Astrocyte of the cerebellum (primary cell): ENCODE data around the gene OR1D5.
"Not testable (repeated sequence)": the region's sequence is repeated elsewhere in the genome, so short reads cannot be mapped to it uniquely, and the experiment has no call there.

Source experiments
- DNase-seq: peaks from one replicate; pipeline ENCODE4 v3.0.0-alpha.2; 2011; ENCODE audit warnings: low read depth
- H3K4me3 ChIP-seq: 2 replicates; pipeline ENCODE4 v1.5.1; 2011; ENCODE audit warnings: mild to moderate bottlenecking, low read depth, low read length, moderate library complexity
- CTCF ChIP-seq: IDR thresholded peaks from 2 replicates; pipeline ENCODE4 v1.5.1; 2012; ENCODE audit warnings: low read length, low read depth, moderate library complexity, mild to moderate bottlenecking; ENCODE audit errors: missing control alignments
- in situ Hi-C: cut with HindIII; loops from 2 replicates; pipeline ENCODE4 v1.10.0; 2017; ENCODE audit warnings: low sequenced_read_pairs

OR1D5 gene

DNA sequence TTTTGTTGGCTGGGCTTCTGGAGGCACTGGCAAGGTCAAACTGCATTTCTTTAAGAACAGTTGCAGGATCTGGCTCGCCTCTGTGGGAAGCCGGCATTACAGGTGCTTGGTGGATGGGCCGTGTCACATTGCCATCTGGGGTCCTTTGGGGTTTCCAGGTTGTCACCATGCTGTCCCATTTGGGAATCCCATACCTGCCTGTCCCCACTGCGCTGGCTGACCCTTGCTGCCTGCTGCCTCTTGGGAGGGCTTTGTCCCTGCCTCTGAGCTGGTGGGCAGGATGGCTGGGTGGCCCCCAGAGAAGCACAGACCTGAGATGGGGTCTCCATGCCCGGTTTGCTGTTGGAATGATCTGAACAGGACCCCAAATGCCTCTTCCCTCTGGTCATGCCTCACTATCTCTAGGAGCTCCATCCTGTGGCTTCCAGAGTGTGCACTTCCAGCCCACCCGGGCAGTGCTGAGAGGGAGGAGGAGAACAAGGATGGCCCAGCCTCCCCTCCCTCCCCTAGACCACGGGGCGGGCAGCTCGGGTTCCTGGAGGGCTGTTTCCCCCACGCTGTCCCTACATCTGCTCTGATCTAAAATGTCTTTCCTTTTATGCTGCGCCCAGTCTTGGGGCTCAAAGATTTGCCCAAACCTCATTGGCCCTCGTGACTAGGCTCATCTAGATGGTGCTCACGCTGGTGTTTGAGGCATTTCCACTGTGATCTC, 28.0 kb downstream of the OR1D5 start:
- no peak for DNase-seq
- in situ Hi-C loops = no loop called here
- no peak for TF ChIP-seq CTCF
- no peak overlapping the region for H3K4me3 ChIP-seq

DNA sequence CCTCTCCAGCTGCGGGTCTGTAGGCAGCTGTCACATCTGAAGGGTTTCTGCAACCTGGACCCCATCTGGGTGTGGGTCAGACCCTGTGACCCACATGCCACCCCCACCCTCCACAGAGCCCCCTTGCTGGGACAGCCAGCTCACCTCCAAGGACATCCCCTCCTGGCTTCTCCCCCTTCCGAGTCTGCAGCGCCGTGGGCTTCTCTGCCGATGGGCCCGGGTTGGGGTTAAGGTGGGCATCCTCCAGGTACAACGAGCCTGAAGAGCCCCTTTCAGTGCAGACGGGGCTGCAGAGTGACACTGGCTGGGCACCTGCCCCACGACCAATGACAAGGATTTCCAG, 28.9 kb downstream of the OR1D5 start:
- in situ Hi-C loops = no loop called here
- no peak for TF ChIP-seq CTCF
- H3K4me3 ChIP-seq = no peak overlapping the region
- DNase-seq = no peak

GRCh38 chr17:3033741-3034577, 29.4 kb downstream of the OR1D5 start:
- H3K4me3 ChIP-seq = no peak overlapping the region
- DNase-seq = no peak
- no peak for TF ChIP-seq CTCF
- in situ Hi-C loops = no loop called here

DNA sequence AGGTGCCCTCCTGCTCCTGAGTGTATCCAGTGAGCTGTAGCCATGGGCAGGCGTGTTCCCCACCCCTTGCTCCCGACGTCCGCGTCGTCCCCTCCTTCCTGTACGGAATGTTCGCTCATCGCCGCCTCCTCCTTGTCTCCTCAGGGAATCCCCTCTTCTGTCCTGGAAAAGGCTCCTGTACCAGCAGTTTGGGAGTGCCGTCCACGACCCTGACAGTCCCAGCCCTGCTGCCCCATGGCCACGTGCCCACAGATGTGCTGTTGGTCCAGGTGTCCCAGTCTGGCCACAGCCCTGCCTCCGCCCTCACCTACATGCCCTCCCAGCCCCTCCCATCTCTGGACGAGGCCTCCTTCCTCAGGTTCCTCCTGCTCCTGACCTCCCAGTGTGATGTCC, 30.2 kb downstream of the OR1D5 start:
- DNase-seq = no peak
- no peak for TF ChIP-seq CTCF
- in situ Hi-C loops = no loop called here
- H3K4me3 ChIP-seq = no peak overlapping the region

DNA sequence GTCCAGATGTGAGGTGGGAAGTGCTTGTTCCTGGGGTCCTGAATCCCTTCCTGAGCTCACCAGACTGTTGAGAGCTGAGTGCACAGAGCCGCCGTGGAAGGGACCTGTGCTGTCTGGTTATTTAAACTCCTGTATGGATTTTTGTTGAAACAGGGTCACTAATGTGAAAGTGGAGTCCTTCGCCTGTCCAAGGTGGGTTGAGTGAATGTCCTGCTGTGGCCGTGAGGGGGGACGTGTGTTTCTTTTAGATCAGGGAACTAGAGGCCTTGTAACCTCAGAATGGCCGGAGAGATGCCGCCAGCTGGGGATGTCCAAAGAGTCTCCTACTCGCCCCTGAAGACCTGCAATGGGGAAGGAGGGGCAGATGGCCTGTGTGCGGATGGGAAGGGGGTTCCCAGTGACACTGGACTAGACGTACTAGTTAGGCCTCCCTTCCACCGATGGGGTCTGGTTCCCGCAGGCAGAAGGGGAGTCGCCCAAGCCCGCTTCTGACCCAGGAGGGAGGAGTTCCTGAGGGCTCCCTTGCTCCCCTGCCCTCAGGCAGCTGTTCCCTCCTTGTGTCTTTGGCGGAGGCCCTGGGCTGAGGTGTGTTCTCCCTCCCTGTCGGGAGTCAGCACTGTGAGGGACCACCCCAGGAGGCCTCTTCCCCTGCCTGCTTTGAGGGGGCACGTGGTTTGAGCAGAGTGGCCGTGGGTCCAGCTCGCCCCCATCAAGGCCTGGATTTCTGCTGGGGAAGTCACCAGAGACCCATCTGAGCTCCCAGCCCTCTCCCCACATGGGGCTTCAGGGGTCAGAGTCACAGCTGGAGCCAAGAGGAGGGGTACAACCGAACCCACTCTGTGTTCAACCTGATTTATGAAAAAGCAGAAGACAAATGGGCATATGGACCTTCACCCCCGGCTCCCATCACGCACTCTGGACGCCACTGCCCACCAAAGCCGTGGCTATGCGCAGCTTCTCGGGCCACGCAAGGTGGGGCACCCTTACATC, 30.9 kb downstream of the OR1D5 start:
- no peak overlapping the region for H3K4me3 ChIP-seq
- in situ Hi-C loops = no loop called here
- no peak for DNase-seq
- no peak for TF ChIP-seq CTCF

GRCh38 chr17:3030852-3031470, 32.4 kb downstream of the OR1D5 start:
- DNase-seq, in situ Hi-C loops, H3K4me3 ChIP-seq: not testable (repeated sequence)
